ENCODE data around the gene CNN3. TPM values are rescaled to one million over a fixed set of nuclear protein-coding genes. Genes with fewer than 3 reads are reported as not detected.

The CNN3 gene
- total RNA-seq, 2 experiments from 2014 or later, result 12.8 to 12.9 TPM

DNA sequence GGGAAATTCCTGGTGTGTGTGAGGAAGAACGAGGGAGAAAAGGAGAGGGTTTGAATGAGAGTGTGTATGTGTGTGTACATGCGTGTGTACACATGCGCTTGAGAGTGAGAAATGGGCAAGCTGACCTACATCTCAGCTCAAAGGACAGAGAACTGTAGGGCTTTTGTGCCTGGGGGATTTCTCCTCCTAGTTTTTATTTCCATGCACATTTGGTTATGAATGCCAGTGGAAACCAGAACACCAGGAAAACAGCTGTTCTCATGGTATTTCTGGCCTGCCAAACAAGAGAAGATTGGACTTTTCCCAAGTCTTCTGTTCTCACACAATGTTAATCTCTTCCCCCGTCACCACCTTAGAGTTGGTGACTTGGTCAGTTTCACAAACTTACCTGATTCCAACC lies 61.5 kb downstream of the CNN3 start:
- H3K4me3 Mint-ChIP-seq, result no peak overlapping the region
- no peaks in the 10 kb centered on the region for H3K27me3 Mint-ChIP-seq
- CTCF ChIA-PET, result interaction anchor here (0.8 to 4.6 kb wide), 4 partner anchors 9 to 178 kb away, joined by 3 to 31 read pairs (median 8); no protein-coding TSS in a partner anchor
- intact Hi-C loops (cut with micrococcal nuclease), result no loop called here
- POLR2A ChIA-PET, result no interaction called here
- no peak overlapping the region for H3K27ac Mint-ChIP-seq
- no peaks in the 10 kb centered on the region for H3K4me1 Mint-ChIP-seq (ENCODE audit: low read depth)
- no peaks in the 10 kb centered on the region for H3K36me3 Mint-ChIP-seq (ENCODE audit: low read depth)
- DNase-seq (no peak), ATAC-seq (no peak)
- TF ChIP-seq CTCF (IDR thresholded peaks at IDR 0.05), result no peak
- no peaks in the 10 kb centered on the region for H3K9me3 Mint-ChIP-seq

- CTCF ChIA-PET, result interaction anchor here (0.8 to 4.6 kb wide), 4 partner anchors 9 to 179 kb away, joined by 3 to 31 read pairs (median 8); no protein-coding TSS in a partner anchor
- ATAC-seq (no peak), DNase-seq (no peak)
- intact Hi-C loops (cut with micrococcal nuclease), result no loop called here
- H3K27me3 Mint-ChIP-seq, result no peaks in the 10 kb centered on the region
- H3K36me3 Mint-ChIP-seq (ENCODE audit: low read depth), result no peaks in the 10 kb centered on the region
- H3K4me3 Mint-ChIP-seq, result no peak overlapping the region
- POLR2A ChIA-PET, result no interaction called here
- TF ChIP-seq CTCF (IDR thresholded peaks at IDR 0.05), result no peak
- H3K9me3 Mint-ChIP-seq, result no peaks in the 10 kb centered on the region
- H3K27ac Mint-ChIP-seq, result no peak overlapping the region
- H3K4me1 Mint-ChIP-seq (ENCODE audit: low read depth), result no peaks in the 10 kb centered on the region
Observed at GRCh38 chr1:94864821-94865220, 62.1 kb downstream of the CNN3 start.

- Mint-ChIP-seq H3K27ac (no peak overlapping the region), H3K27me3 (peaks cover 2% of the 10 kb centered on the region), H3K4me1 (ENCODE audit: low read depth) (no peaks in the 10 kb centered on the region), H3K36me3 (ENCODE audit: low read depth) (no peaks in the 10 kb centered on the region), H3K4me3 (no peak overlapping the region), H3K9me3 (no peaks in the 10 kb centered on the region)
- no peak for TF ChIP-seq CTCF (IDR thresholded peaks at IDR 0.05)
- DNase-seq, result no peak
- ChIA-PET POLR2A (no interaction called here), CTCF (interaction anchor here (1.5 to 4.6 kb wide), 3 partner anchors 9 to 179 kb away, joined by 3 to 31 read pairs (median 13); no protein-coding TSS in a partner anchor)
- intact Hi-C loops (cut with micrococcal nuclease), result no loop called here
- no peak for ATAC-seq
Observed at GRCh38 chr1:94863919-94864318, 63.0 kb downstream of the CNN3 start.

DNA sequence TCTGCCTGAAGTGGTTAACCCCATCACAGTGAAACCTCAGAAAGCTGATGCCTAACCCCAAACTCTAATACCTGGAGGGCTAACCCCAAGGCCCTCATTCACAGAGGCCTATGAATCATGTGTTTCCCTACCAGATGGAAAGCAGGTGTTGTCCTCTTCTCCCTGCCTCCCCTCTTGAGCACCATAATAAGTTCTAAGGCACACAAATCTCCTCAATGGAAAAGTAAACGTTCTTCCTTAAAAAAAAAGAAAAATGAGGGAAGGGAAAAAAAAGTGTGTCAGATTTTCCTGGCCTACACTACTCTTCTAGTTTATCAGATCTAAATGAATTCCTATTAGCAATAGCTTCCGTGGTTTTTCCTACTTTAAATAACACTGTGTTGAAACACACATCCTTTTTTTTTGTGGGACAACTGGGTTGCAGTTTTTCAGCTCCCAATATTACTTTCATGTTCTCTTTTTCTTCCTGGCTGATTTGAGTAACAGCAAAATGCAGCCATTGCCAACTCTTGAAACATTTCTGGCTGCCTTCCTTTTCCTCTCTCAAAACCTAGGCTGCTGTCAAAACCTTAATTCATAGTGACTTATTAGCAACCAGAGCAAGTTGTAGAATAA lies 63.5 kb downstream of the CNN3 start:
- Mint-ChIP-seq H3K36me3 (ENCODE audit: low read depth) (no peaks in the 10 kb centered on the region), H3K4me3 (no peak overlapping the region), H3K27me3 (peaks cover 2% of the 10 kb centered on the region), H3K4me1 (ENCODE audit: low read depth) (no peaks in the 10 kb centered on the region), H3K9me3 (no peaks in the 10 kb centered on the region), H3K27ac (no peak overlapping the region)
- ChIA-PET POLR2A (no interaction called here), CTCF (interaction anchor here (1.4 to 4.6 kb wide), 3 partner anchors 9 to 181 kb away, joined by 4 to 31 read pairs (median 13); no protein-coding TSS in a partner anchor)
- no peak for TF ChIP-seq CTCF (IDR thresholded peaks at IDR 0.05)
- DNase-seq (no peak), ATAC-seq (no peak)
- intact Hi-C loops (cut with micrococcal nuclease), result no loop called here

DNA sequence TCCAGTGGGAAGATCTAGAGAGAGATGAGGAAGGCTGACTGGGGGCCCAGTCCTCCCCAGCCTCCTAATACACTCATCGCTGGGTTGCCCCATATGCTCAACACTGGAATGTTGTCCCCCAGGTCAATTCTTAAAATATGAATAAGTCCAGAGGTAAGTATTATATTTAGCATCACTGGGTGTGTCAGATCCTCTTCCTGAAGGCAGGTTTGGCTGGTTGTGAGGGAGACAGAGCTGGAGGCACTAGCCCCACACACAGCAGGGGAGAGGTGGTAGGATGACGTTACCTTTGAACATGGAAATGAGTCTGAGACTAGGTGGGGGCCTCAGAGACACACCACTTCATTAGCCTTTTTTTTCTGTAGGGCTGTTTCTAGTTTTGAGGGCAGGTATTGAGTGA lies 64.2 kb downstream of the CNN3 start:
- CTCF ChIA-PET, result interaction anchor here (1.4 to 4.6 kb wide), 2 partner anchors 8 to 182 kb away, joined by 4 to 31 read pairs; no protein-coding TSS in a partner anchor
- no peak overlapping the region for H3K4me3 Mint-ChIP-seq
- ATAC-seq (no peak), DNase-seq (no peak)
- TF ChIP-seq CTCF (IDR thresholded peaks at IDR 0.05), result no peak
- peaks cover 2% of the 10 kb centered on the region for H3K27me3 Mint-ChIP-seq
- H3K27ac Mint-ChIP-seq, result no peak overlapping the region
- intact Hi-C loops (cut with micrococcal nuclease), result no loop called here
- H3K36me3 Mint-ChIP-seq (ENCODE audit: low read depth), result no peaks in the 10 kb centered on the region
- POLR2A ChIA-PET, result no interaction called here
- no peaks in the 10 kb centered on the region for H3K4me1 Mint-ChIP-seq (ENCODE audit: low read depth)
- H3K9me3 Mint-ChIP-seq, result no peaks in the 10 kb centered on the region

Measured in activated CD8-positive, alpha-beta T cell treated with anti-CD3 and anti-CD28 coated beads for 36 hours (primary cell).